OCI-LY7 (cell line): ENCODE measurements around the gene ASPHD2. TPM values are rescaled to one million over a fixed set of nuclear protein-coding genes. Genes with fewer than 3 reads are reported as not detected.

ENCODE experiments used
- BruUV-seq: library from RNA; stranded (reverse); fragments of 400-500 nt; replicated peaks from 2 replicates; lab custom pipeline; 2021; lab: Mats Ljungman, UMichigan
- CTCF ChIA-PET: fragments of 300-600 bp; sonication (Branson Sonifier 250); formaldehyde crosslinking; loops from one replicate; lab custom pipeline; 2022; ENCODE audit warnings: antibody characterized with exemption; ENCODE audit not compliant: unreplicated experiment; lab: Charles Lee
- POLR2A ChIA-PET: fragments of 300-600 bp; sonication (Branson Sonifier 250); formaldehyde crosslinking; loops from one replicate; lab custom pipeline; 2022; ENCODE audit warnings: antibody characterized with exemption; lab: Charles Lee
- DNase-seq: peaks from one replicate; pipeline ENCODE4 v3.0.0-alpha.2; 2015; ENCODE audit warnings: low spot score
- H2AFZ ChIP-seq: fragments of 200-600 bp; sonication (generic), shearing (Covaris generic); 2 replicates; pipeline ENCODE4 v1.6.1; 2014; ENCODE audit warnings: mild to moderate bottlenecking, antibody characterized with exemption, low read length, moderate library complexity
- H3K27ac ChIP-seq: fragments of 200-600 bp; sonication (generic); 2 replicates; pipeline ENCODE4 v1.5.1; 2014; ENCODE audit warnings: mixed run types, low read depth, mild to moderate bottlenecking, moderate library complexity, low read length, inconsistent platforms; ENCODE audit not compliant: poor library complexity, severe bottlenecking
- H3K36me3 ChIP-seq: fragments of 200-600 bp; sonication (generic); 2 replicates; pipeline ENCODE4 v1.6.1; 2014; ENCODE audit warnings: mild to moderate bottlenecking, antibody characterized with exemption, low read length, moderate library complexity, mixed read lengths; ENCODE audit not compliant: insufficient read depth
- H3K4me1 ChIP-seq: fragments of 200-600 bp; sonication (generic); 2 replicates; pipeline ENCODE4 v1.5.1; 2014; ENCODE audit warnings: mild to moderate bottlenecking, low read length; ENCODE audit not compliant: insufficient read depth, poor library complexity, severe bottlenecking
- H3K4me2 ChIP-seq: fragments of 200-600 bp; sonication (generic); 2 replicates; pipeline ENCODE4 v1.6.1; 2014; ENCODE audit warnings: mild to moderate bottlenecking, low read length
- H3K4me3 ChIP-seq: fragments of 200-600 bp; sonication (generic); 2 replicates; pipeline ENCODE4 v1.5.1; 2014; ENCODE audit warnings: mild to moderate bottlenecking, low read depth, low read length; ENCODE audit not compliant: poor library complexity, severe bottlenecking
- H3K79me2 ChIP-seq: fragments of 200-600 bp; sonication (generic); 2 replicates; pipeline ENCODE4 v1.6.1; 2016; ENCODE audit warnings: low read depth, mild to moderate bottlenecking, low read length, moderate library complexity, mixed read lengths; ENCODE audit not compliant: insufficient read depth
- H3K9me2 ChIP-seq: fragments of 200-600 bp; sonication (generic); 2 replicates; pipeline ENCODE4 v1.6.1; 2016; ENCODE audit warnings: mild to moderate bottlenecking, low read length, mixed read lengths; ENCODE audit not compliant: insufficient read depth
- H3K9me3 ChIP-seq: fragments of 200-600 bp; sonication (generic); 2 replicates; pipeline ENCODE4 v1.6.1; 2014; ENCODE audit warnings: mild to moderate bottlenecking, mixed run types, low read length, mixed read lengths
- H4K20me1 ChIP-seq: fragments of 200-600 bp; sonication (generic); 2 replicates; pipeline ENCODE4 v1.6.1; 2014; ENCODE audit warnings: mild to moderate bottlenecking, antibody characterized with exemption, low read length, moderate library complexity, mixed read lengths; ENCODE audit not compliant: insufficient read depth
- EZH2phosphoT487 ChIP-seq: fragments of 200-600 bp; sonication (generic); IDR thresholded peaks from 2 replicates; pipeline ENCODE4 v1.6.1; 2018; ENCODE audit warnings: low read depth, borderline replicate concordance, mild to moderate bottlenecking, mixed run types, antibody characterized with exemption, low read length, moderate library complexity, mixed read lengths
- intact Hi-C: fragments of 100-400 bp; cut with micrococcal nuclease; formaldehyde crosslinking; loops from one replicate; pipeline ENCODE4 v1.10.0; 2022; ENCODE audit not compliant: unreplicated experiment
- total RNA-seq, 2 experiments: library from RNA; depleted of rRNA in 1 of 2; stranded (reverse); fragments of >200 nt in 1 of 2; shearing (Covaris generic) in 1 of 2; gene quantifications; 2 replicates each; pipeline ENCODE4 v1.2.3, GENCODE V29; 2014 to 2022
- TF ChIP-seq, protein P1 (sequence below): fragments of 200-600 bp; sonication (generic); conservative IDR thresholded peaks from 2 replicates; pipeline ENCODE4 v1.5.1; 2014; ENCODE audit warnings: mild to moderate bottlenecking, antibody characterized with exemption, low read length, moderate library complexity, mixed read lengths

The ASPHD2 gene
- total RNA-seq, 2 experiments from 2014 or later: 5.5 to 6.5 TPM

DNA sequence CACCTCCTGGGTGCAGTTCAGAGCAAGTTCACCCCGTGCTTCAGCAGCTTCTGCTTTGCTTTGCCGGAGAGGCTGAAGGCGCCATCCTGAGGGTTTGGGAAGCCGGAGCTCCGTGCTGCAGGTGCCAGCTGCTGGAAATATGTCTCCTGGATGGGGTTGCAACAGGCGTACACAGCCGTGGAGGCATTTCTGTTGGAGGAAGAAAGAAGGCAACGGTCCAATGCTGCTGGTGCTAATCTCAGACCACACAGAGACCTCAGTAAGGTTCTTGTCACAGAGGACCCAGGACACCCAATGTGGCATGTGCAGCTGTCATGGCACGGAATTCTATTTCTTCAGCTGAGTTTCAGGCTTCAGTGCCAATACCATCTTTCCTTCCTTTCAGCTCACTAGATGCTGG is 24.2 kb downstream of the ASPHD2 start:
- ChIA-PET POLR2A (no interaction called here), CTCF (no interaction called here)
- TF ChIP-seq, protein P1, sequence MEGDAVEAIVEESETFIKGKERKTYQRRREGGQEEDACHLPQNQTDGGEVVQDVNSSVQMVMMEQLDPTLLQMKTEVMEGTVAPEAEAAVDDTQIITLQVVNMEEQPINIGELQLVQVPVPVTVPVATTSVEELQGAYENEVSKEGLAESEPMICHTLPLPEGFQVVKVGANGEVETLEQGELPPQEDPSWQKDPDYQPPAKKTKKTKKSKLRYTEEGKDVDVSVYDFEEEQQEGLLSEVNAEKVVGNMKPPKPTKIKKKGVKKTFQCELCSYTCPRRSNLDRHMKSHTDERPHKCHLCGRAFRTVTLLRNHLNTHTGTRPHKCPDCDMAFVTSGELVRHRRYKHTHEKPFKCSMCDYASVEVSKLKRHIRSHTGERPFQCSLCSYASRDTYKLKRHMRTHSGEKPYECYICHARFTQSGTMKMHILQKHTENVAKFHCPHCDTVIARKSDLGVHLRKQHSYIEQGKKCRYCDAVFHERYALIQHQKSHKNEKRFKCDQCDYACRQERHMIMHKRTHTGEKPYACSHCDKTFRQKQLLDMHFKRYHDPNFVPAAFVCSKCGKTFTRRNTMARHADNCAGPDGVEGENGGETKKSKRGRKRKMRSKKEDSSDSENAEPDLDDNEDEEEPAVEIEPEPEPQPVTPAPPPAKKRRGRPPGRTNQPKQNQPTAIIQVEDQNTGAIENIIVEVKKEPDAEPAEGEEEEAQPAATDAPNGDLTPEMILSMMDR: no peak
- TF ChIP-seq EZH2phosphoT487: no peak
- Histone ChIP-seq H4K20me1 (no peaks in the 10 kb centered on the region), H3K36me3 (peaks cover 74% of the 10 kb centered on the region), H3K27ac (no peak overlapping the region), H3K4me3 (no peak overlapping the region), H3K9me3 (no peaks in the 10 kb centered on the region), H3K79me2 (no peaks in the 10 kb centered on the region; the same call in 1 of the 2 replicates), H3K4me1 (no peaks in the 10 kb centered on the region), H3K4me2 (no peak overlapping the region), H3K9me2 (no peaks in the 10 kb centered on the region), H2AFZ (no peak overlapping the region)
- intact Hi-C loops: no loop called here
- no peak for DNase-seq
- BruUV-seq: no TSS peak

DNA sequence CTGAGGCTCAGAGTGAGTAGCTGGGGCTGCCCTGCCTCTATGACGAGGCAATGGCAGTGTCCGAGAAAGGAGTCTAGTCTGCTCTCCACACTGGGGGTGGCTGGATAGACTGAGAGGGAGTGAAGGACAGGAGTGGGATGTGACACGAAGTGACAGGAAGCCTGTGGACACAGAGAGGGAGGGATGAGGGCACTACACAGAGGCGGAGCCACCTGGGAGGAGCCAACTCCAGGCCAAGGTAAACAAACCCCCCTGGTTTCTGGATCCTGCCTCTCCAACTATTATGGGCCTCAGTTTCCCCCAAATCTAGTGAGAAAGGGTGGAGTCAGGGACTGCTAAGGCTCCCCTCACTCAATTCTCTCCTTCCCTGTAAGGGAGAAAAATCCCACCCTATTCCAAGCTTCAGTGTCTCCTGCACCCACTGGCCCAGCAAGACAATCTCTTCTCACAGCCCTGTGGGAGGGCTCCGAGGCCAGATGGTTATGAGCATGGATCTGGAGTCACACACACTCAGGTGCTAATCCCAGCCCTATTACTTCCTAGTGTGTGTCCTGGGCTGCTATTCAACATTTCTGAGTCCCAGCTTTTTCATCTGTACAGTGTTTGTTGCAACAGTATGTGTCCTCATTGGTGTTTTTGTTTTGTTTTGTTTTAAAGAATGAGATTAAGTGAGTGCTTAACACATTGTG is 24.9 kb downstream of the ASPHD2 start:
- no TSS peak for BruUV-seq
- Histone ChIP-seq H3K4me2 (no peak overlapping the region), H4K20me1 (no peaks in the 10 kb centered on the region), H3K4me3 (no peak overlapping the region), H3K27ac (no peak overlapping the region), H3K9me2 (no peaks in the 10 kb centered on the region), H3K9me3 (no peaks in the 10 kb centered on the region), H3K36me3 (peaks cover 82% of the 10 kb centered on the region), H3K4me1 (no peaks in the 10 kb centered on the region), H3K79me2 (no peaks in the 10 kb centered on the region; the same call in 1 of the 2 replicates), H2AFZ (no peak overlapping the region)
- ChIA-PET CTCF (no interaction called here), POLR2A (no interaction called here)
- TF ChIP-seq, protein P1: no peak
- TF ChIP-seq EZH2phosphoT487: no peak
- no peak for DNase-seq
- intact Hi-C loops: no loop called here

DNA sequence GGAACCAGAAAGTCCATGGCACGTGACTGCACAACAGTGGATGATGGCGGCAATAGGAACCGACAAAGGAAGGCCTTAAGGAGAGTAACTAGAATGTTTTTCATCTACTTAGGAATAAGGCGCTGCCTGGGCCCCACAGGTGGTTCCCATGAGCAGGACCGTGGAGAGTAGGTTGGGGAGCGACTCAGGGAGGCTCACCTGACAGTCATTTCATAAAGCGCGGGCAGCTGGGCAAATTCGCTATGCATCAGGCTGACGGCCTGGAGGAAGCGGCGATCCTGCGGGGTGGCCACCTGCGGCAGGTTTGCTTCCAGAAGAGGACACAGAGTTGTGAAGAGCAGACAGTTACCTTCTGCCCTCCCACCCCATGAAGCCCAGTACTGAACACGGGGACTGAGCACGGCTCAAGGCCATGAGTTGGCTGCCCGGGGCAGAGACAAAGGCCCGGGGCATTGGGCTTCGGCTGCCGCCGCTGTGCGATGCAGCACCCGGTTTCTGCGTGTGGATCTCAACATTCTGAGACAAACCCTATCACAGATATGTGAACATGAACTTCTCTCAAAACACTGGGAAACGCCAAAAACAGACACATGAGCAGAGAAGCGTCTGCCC is 28.7 kb downstream of the ASPHD2 start:
- POLR2A ChIA-PET: no interaction called here
- BruUV-seq: no TSS peak
- TF ChIP-seq, protein P1: no peak
- no peak for TF ChIP-seq EZH2phosphoT487
- intact Hi-C loops: no loop called here
- H3K79me2 ChIP-seq: peaks cover 24% of the 10 kb centered on the region
- no peak overlapping the region for H3K4me3 ChIP-seq
- no peak overlapping the region for H2AFZ ChIP-seq
- H3K27ac ChIP-seq: no peak overlapping the region
- H3K9me2 ChIP-seq: no peaks in the 10 kb centered on the region
- no peak for DNase-seq
- peaks cover 17% of the 10 kb centered on the region for H4K20me1 ChIP-seq
- H3K4me2 ChIP-seq: no peak overlapping the region
- CTCF ChIA-PET: no interaction called here
- no peaks in the 10 kb centered on the region for H3K4me1 ChIP-seq
- H3K9me3 ChIP-seq: no peaks in the 10 kb centered on the region
- peaks cover 90% of the 10 kb centered on the region for H3K36me3 ChIP-seq
